Measurements from ENCODE around the gene ANKZF1.

DNA sequence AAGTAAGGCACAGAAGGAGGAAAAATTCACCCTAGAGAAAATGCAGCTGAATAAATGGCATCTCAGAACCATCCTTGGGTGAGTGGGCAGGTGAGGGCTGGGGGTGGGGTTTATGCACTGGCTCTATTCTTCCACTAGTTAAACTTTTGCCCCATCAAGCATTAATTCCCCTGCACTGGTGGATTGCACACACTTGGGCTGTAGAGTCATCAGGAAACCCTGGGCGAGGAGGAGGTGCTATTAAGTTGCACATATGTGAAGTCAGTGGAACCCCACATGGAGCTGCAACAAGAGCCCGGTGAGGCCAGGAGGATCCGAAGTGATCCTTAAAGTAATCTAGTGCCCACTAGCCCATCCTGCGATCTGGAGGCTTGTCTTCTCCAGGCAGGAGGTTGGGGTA, 42.8 kb downstream of the ANKZF1 start:
- no peak for TF ChIP-seq CTCF (IDR thresholded peaks at IDR 0.05; ENCODE audit: insufficient read depth, low read depth, low read length)
- no peak for TF ChIP-seq EZH2 (IDR thresholded peaks at IDR 0.05; ENCODE audit: insufficient read depth, low read length)

Data from astrocyte (in vitro differentiated cells and primary cell).